Stimulated activated CD4-positive, alpha-beta T cell treated with anti-CD3 and anti-CD28 coated beads, Interleukin-2, amount 100 ng/mL, for 24 hours (primary cell): ENCODE results near the gene SPATA20.

ENCODE experiments used
- DNase-seq, 2 donors: peaks; one replicate each; pipeline ENCODE4 v3.0.0-alpha.2; 2020

Gene SPATA20

DNA sequence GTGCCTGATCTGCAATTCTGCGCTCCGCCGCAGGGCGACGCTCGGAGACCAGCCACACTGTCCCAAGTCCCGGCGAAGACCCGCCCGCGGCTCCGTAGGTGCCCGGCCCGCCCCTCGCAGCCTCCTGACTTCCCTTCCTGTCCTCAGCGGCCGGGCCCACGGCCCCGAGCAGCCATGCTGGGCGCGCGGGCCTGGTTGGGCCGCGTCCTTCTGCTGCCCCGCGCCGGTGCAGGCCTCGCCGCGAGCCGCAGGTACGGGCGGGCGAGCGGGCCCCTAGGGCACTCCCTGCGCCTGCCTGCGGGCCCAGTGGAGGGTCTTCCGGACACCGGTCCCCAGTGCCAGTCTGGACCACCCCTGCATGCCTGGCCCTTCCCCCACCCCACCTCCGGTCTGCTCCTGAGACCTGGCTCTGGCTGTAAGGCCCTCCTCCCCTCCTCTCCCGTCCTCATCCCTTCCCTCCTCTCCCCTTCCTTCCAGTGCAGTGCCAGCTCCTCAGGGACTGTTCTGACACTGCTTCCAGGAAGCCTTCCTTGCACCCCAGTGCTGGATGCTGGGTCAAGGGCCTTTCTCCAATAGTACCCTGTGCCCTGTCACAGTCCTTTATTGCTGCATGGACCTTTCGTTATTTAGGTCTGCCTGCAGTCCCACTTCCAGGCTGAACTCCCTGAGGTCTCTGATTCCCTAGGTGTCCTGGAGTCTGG, at the start of gene SPATA20:
TSS of gene SPATA20 (plus strand) at position 140 of the 701 bp plus-strand sequence. CDS start at position 175, 35 bp downstream.
- peak; percentile 86 to 91 for DNase-seq

GRCh38 chr17:50498021-50498874, 48.7 kb upstream of the SPATA20 start:
- no peak for DNase-seq

GRCh38 chr17:50499270-50499669, 47.7 kb upstream of the SPATA20 start:
- DNase-seq, result no peak

DNA sequence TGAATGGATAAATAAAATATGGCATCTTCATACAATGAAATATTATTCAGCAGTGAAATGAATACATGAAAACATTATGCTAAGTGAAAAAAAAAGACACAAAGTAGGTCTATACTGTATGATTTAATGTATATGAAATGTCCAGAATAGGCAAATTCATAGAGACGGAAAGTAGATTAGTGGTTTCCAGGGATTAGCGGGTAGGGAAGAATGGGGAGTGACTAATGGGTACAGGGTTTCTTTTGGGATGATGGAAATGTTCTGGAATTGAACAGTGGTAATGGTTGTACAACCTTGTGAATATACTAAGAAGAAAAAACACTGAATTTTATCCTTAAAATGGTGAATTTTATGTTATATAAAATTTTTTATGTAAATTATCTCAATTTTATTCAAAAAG, 47.3 kb upstream of the SPATA20 start:
- no peak for DNase-seq

- peak; percentile 44 to 48 for DNase-seq
Measured at GRCh38 chr17:50501054-50501453, 45.9 kb upstream of the SPATA20 start.

DNA sequence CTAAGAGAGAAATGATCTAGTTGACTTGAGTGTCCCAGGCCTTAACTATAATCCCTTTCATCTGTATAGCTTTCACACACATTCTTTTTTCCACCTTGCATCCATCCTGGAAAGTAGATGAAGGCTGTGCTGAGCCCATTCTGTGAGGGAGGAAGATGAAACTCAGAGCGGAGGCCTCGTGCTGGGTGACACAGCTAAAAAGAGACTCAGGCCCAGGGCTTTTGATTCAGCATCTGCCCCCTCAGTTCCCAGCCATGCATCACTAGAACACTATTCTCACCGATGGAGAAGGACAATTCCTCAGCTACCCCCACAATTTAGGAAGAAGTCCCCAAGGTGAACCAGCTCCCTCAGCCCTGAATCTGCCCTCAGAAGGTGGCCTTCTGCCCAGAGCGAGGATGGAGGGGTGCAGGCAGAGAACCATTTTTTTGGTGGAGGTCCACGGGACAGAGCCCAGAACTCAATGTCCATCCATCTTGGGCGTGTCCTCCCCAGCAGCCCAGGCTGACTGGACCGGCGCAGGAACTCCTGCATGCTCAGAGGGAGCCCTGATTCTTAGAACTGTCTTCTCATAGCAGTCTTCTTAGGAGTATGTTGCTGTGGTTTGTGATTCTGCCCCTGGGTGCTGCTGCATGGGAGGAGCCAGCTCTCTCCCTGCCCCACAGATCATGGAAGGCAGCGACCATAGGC, 44.5 kb upstream of the SPATA20 start:
- DNase-seq, result no peak

DNA sequence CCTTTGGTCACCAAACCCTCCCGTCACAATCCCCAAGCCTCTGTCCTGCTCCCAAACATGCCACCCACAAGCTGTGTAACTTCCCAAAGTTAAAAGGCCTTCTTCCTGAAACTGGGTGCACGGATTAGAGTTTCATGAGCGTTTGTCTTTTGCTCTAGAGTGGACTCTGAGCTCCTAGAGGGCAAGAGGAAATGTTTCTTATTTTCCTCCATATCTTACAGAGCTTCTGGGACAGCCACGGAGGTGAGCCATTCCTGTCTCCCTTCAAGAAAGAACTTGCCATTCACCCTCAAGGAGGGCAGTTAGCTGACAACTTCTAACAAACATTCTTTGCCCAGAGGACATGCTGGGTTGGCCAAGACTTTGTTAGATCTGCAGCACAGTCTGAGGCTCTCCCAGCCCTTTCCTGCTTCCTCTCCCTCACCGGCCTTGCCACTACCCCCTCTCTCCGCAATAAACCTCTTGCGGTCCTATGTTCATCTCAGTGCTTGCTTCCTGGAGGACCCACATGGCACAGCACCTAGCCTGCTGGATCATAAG, 41.3 kb upstream of the SPATA20 start:
- no peak for DNase-seq

GRCh38 chr17:50506298-50506697, 40.7 kb upstream of the SPATA20 start:
- DNase-seq, result no peak

DNA sequence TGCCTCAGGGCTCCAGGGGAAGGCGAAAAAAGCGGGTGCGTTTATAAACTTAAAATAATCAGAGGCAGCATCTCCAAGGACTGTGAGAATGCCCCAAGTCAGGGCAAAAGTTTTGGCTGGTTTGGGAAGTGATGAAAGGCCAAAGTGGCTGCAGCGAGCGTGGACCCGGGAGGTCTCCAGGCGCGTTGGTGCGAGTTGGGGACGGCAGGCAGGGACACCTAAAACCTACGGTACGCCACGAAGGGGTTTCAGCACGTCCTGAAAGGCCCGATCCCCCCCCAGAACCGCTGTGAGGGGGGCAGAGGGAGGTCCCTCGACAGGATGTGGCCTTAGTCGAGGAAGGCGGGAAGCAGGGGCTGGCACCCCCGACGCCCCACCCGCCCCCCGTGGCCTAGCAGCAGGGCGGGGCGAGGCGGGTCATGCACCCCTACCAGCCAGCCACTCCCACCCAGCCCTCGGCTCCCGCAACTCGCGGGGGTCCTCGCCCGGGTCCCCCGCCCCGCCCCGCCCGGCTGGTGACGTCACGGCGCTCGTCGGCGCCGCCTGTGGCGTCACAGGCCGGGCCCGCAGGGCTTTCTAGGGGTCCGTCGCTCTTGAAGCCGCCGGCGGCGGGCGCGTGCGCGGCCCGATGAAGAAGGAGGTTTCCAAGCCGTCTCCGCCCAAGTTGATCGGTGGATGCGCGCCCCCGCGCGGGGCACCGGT, 39.0 kb upstream of the SPATA20 start, which contains the start of gene MYCBPAP:
TSS of gene MYCBPAP (plus strand) at position 569 of the 702 bp plus-strand sequence. CDS start 236 bp downstream, outside the sequence.
- DNase-seq, result peak; percentile 80 to 86

GRCh38 chr17:50508573-50509460, 38.2 kb upstream of the SPATA20 start:
- DNase-seq, result no peak

- DNase-seq, result peak; percentile 56 to 64
Measured at GRCh38 chr17:50511058-50511457, 35.9 kb upstream of the SPATA20 start.

- DNase-seq, result no peak
Measured at GRCh38 chr17:50513495-50513894, 33.5 kb upstream of the SPATA20 start.

GRCh38 chr17:50514388-50514787, 32.6 kb upstream of the SPATA20 start:
- DNase-seq, result no peak

- DNase-seq, result no peak
Measured at GRCh38 chr17:50514936-50515702, 31.9 kb upstream of the SPATA20 start.

DNA sequence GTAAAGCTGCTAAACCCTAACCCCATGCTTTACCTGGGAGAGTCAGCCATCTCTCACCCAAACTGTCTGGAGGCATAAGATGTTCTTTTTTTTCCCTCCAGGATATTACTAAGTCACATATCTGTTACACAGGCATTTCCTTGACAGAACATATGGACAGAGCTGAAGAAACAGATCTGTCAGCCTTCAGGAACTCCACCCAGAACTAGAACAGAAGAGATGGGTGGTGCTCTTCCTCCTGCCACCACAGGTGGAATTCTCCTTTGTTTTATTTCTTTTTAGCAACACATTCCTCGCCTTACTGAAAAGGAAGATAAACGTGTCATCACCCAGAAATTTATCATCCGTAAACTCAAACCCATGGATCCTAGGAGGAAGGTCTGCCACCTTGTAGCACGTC, 30.0 kb upstream of the SPATA20 start:
- no peak for DNase-seq

DNA sequence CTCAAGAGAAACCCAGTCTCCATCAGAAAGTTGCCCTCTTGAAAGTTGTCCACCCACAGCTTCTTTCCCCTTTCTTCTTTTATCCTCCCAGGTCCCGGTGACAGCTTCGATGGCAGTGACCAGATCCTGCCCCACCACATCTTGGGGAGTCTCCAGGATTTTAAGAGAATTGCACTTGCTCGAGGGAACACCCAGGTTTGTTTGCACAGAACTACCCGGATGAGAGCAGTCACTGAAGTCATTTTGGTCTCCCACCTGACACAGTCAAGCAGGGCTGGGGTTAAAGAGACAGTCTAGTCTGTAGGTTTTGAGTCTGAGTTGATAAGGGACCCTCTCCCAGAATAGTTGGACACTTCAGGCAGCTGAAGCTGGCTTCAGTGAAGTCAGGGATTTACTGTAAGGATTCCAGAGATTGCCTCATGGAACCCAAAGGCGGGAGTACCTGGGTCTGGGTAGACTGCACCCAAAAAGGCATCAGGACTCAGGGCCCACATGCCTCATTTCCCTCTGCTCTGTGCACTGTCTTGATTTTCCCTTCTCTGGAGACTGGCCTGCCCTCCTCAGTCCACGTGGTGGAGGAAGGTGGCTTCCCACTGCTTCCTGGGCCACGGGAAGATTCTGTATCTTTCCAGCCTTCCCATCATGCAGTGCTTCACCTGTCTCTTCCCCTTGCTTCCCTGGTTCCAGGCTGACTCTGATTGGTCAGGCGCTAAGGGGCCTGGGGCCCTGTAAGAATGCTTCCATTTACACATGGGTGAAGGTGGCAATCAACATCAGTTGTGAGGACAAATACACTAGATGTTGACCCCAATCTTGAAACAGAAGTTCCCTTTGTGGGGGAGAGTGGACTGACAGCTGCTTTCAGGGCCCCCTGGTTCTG, 29.2 kb upstream of the SPATA20 start:
- no peak for DNase-seq

GRCh38 chr17:50518384-50519023, 28.5 kb upstream of the SPATA20 start:
- no peak for DNase-seq

GRCh38 chr17:50519141-50519834, 27.7 kb upstream of the SPATA20 start:
- DNase-seq, result no peak
